Fibroblast of mammary gland (primary cell): ENCODE data around the gene PDGFC.

Experiments used
- DNase-seq: peaks from one replicate; pipeline ENCODE4 v3.0.0-alpha.2; 2010; ENCODE audit warnings: low read depth
- H3K4me3 ChIP-seq: 2 replicates; pipeline ENCODE4 v1.5.1; 2011; ENCODE audit warnings: low read depth, mild to moderate bottlenecking, low read length, moderate library complexity; ENCODE audit not compliant: control insufficient read depth
- TF ChIP-seq, protein P1 (sequence below): conservative IDR thresholded peaks from 2 replicates; pipeline ENCODE4 v1.5.1; 2011; ENCODE audit warnings: low read depth, low read length, inconsistent platforms; ENCODE audit not compliant: control insufficient read depth, insufficient read depth

PDGFC gene

DNA sequence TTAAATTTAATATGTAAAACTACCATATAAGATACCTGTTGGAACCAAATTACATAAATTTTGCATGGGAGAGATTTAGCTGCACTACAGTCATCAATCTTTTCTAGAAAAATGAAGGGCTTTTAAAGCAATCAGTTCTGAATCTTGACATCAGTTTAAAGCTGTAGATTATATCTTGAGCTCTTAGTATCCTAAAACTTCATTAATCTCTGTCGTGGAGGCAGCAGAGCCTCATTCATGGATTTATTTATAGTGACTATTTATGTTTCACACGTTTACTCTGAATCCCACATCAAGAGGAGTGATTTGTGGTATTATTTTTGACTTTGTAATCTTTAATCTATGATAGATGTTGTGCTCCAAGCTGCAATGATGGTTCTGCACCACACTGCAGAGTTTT, 175.9 kb downstream of the PDGFC start:
- no peak for DNase-seq
- TF ChIP-seq, protein P1, sequence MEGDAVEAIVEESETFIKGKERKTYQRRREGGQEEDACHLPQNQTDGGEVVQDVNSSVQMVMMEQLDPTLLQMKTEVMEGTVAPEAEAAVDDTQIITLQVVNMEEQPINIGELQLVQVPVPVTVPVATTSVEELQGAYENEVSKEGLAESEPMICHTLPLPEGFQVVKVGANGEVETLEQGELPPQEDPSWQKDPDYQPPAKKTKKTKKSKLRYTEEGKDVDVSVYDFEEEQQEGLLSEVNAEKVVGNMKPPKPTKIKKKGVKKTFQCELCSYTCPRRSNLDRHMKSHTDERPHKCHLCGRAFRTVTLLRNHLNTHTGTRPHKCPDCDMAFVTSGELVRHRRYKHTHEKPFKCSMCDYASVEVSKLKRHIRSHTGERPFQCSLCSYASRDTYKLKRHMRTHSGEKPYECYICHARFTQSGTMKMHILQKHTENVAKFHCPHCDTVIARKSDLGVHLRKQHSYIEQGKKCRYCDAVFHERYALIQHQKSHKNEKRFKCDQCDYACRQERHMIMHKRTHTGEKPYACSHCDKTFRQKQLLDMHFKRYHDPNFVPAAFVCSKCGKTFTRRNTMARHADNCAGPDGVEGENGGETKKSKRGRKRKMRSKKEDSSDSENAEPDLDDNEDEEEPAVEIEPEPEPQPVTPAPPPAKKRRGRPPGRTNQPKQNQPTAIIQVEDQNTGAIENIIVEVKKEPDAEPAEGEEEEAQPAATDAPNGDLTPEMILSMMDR: no peak
- no peak overlapping the region for H3K4me3 ChIP-seq

DNA sequence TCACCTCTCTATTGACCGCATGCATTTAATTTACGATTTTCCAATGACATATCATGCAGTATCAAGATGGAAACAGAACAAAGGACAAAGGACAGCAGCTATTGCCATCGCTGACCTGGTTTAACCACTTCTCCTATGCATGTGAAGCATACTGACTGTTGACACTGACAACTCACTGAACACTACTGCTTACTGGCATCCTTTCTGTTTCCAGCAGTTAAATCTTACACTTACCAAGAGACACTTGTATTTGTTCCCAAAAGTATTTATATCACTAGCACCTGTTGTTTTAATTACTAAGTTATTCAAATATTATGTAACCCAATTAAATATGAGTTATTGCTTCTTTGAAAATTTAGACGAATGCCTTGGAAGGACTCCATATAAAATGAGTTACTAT, 176.7 kb downstream of the PDGFC start:
- TF ChIP-seq, protein P1: no peak
- no peak for DNase-seq
- H3K4me3 ChIP-seq: no peak overlapping the region

DNA sequence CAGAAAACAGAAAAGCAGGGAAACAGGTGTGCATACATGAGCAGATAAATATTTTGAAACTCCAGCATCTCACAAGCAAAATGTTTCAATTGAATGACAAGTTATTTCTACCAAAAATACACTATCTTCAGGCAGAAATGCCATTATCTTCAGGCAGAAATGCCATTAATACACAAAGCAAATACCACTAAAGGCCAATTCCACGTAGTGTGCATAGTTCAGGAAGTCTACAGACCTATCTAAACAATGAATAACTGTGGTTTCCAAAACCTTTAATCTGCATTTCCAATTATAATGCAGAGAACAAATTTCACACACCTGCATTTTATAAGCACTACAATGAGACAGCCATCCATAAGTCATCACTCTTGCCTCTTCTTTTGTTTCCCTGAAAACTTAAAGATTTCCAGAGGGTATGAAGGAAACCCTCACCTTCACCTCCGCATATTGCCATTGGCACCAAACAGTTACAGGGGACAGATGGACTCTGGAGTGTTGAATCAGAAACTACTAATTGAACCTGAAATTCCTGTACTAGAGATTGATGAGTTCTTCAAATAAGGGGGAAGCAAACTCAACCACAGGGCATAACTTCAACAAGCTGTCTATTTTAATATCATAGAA, 179.0 kb downstream of the PDGFC start:
- no peak for DNase-seq
- TF ChIP-seq, protein P1: no peak

DNA sequence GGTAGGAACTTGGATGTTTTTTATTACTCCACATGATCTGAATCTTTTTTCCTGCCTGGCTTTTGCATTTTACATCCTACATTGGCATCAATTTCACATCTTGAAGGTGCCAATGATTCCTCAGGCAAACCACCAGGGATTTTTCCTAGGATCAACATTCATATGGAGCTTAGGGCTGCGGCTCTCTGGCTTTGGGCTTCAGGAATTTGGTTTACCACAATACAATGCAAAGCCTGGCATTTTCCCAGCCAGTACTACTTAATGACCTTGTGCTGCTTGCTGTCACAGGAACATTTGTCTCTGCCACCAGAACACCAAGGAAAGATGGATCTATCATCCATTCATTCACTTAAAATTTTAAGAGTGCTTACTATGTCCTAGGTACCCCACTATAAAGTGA, 180.7 kb downstream of the PDGFC start:
- peak; percentile 78 for DNase-seq
- H3K4me3 ChIP-seq: no peak overlapping the region
- TF ChIP-seq, protein P1: no peak

More for the DNA sequence above, 179.0 kb downstream of the PDGFC start:
- H3K4me3 ChIP-seq: no peak overlapping the region

DNA sequence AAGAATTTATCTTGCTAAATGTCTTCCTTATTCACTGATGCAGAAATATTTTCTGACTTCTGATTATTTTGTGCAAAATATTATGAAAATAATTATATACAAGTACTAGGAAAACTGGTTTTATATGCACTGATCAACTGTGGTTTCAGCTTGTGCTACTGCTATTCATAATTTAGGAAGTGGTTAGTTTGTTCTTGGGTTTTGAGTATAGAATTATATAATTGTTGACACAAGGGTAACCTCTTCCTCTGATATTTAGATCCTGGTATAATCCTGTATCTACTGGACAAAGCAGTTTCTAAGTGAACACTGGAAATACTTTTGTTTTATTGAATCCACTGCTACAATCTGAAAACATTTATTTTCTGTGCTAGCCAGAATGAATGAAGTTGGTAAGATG, 182.8 kb downstream of the PDGFC start:
- DNase-seq: no peak
- H3K4me3 ChIP-seq: no peak overlapping the region
- TF ChIP-seq, protein P1: no peak

DNA sequence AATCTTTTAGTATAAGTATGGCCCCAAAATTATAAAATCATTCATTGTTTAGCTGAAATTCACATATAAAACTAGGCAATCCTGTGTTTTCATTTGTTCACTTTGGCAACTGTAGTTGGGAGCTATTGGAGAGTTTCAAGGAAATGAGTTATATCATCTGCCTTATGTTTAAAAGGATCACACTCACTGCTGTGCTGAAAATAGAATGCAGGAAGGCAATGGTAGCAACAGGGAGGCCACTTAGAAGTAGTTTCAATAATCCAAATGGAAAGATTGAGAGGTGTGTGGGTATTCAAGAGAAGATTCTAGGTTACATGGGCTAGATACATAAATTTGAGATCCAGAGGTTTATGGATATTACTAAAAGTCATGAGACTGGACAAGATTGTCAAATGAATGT, 184.9 kb downstream of the PDGFC start:
- no peak overlapping the region for H3K4me3 ChIP-seq
- no peak for DNase-seq
- TF ChIP-seq, protein P1: no peak

DNA sequence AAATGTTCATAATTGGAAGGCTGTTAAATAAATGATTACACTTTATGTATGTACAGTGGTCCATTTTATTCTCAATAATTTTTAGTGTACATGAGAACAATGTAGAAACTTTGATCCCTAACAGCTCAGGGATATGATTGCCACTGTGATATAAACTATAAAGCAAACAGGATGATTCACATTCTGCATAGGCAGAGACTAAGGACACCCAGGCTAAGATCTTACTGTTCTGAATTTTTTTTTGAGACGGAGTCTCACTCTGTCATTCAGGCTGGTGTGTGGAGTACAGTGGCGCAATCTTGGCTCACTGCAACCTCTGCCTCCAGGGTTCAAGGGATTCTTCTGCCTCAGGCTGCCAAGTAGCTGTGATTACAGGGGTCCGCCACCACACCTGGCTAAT, 186.6 kb downstream of the PDGFC start:
- no peak for DNase-seq
- TF ChIP-seq, protein P1: no peak
- H3K4me3 ChIP-seq: no peak overlapping the region
